Tibial nerve (tissue), 4 donors: ENCODE results near the gene NTM. TPM values are rescaled to one million over a fixed set of nuclear protein-coding genes. Genes with fewer than 3 reads are reported as not detected.

Source experiments
- DNase-seq, 2 donors: peaks; one replicate each; pipeline ENCODE4 v3.0.0-alpha.2; 2019; ENCODE audit warnings: low spot score in 2 of 2
- H3K27ac ChIP-seq, 4 donors: fragments of 200-600 bp; sonication (generic) in 3 of 4; one replicate each; pipeline ENCODE4 v1.5.1; 2017 to 2019; ENCODE audit warnings: mild to moderate bottlenecking in 1 of 4
- H3K27me3 ChIP-seq, 2 donors: fragments of 200-600 bp; sonication (generic) in 1 of 2; one replicate each; pipeline versions ENCODE4 v1.5.1 to v1.6.0; 2017 to 2019
- H3K36me3 ChIP-seq, 3 donors: fragments of 200-600 bp; sonication (generic); one replicate each; pipeline ENCODE4 v1.5.1; 2018 to 2019
- H3K4me1 ChIP-seq, 4 donors: fragments of 200-600 bp; sonication (generic) in 3 of 4; one replicate each; pipeline ENCODE4 v1.5.1; 2017 to 2019
- H3K4me3 ChIP-seq, 4 donors: fragments of 200-600 bp; sonication (generic) in 3 of 4; one replicate each; pipeline ENCODE4 v1.5.1; 2017 to 2019; ENCODE audit warnings: mild to moderate bottlenecking in 1 of 4, moderate library complexity in 1 of 4
- H3K9me3 ChIP-seq, 4 donors: fragments of 200-600 bp; sonication (generic) in 3 of 4; one replicate each; pipeline ENCODE4 v1.5.1; 2017 to 2019
- CTCF ChIP-seq, 5 experiments: fragments of 200-600 bp in 3 of 5; fragments of 450-650 bp in 2 of 5; sonication (generic) in 3 of 5; IDR thresholded peaks; one replicate each; pipeline ENCODE4 v1.5.1; 2016 to 2019; ENCODE audit warnings: antibody characterized with exemption in 5 of 5, mild to moderate bottlenecking in 3 of 5, moderate library complexity in 2 of 5
- EP300 ChIP-seq, 2 donors: sonication (generic); formaldehyde crosslinking; IDR thresholded peaks; one replicate each; pipeline ENCODE4 v1.6.1; 2017; ENCODE audit warnings: antibody characterized with exemption in 2 of 2, mild to moderate bottlenecking in 1 of 2
- POLR2A ChIP-seq, 2 donors: fragments of 450-650 bp; IDR thresholded peaks; one replicate each; pipeline ENCODE4 v1.6.1; 2017; ENCODE audit warnings: antibody characterized with exemption in 2 of 2, mild to moderate bottlenecking in 2 of 2, moderate library complexity in 2 of 2
- WGBS, 2 donors: methylation state at CpG; one replicate each; pipeline ENCODE4 v1.1.5; 2018; 5-methylcytosine and 5-hydroxymethylcytosine counted together
- total RNA-seq, 4 donors: library from RNA; depleted of rRNA; stranded (reverse); fragments of >200 nt; gene quantifications; one replicate each; pipeline ENCODE4 v1.1.0, GENCODE V29; 2016

Gene NTM
- total RNA-seq, 4 donors from 2014 or later = 3.7 to 11.4 (median 10.8) TPM

GRCh38 chr11:132234878-132235277 is 864.5 kb downstream of the NTM start:
- H3K4me3 ChIP-seq = no peak overlapping the region
- no peaks in the 10 kb centered on the region for H3K9me3 ChIP-seq
- no peaks in the 10 kb centered on the region for H3K36me3 ChIP-seq
- no peak for DNase-seq
- no peak for TF ChIP-seq EP300 (IDR thresholded peaks at IDR 0.05)
- no peak for TF ChIP-seq CTCF (IDR thresholded peaks at IDR 0.05)
- TF ChIP-seq POLR2A (IDR thresholded peaks at IDR 0.05) = no peak
- no peaks in the 10 kb centered on the region for H3K27me3 ChIP-seq
- no peak overlapping the region for H3K27ac ChIP-seq
- no peaks in the 10 kb centered on the region for H3K4me1 ChIP-seq
- 47 to 56% methylated on average over 4 of the region's 4 CpGs for WGBS, 2 donors

DNA sequence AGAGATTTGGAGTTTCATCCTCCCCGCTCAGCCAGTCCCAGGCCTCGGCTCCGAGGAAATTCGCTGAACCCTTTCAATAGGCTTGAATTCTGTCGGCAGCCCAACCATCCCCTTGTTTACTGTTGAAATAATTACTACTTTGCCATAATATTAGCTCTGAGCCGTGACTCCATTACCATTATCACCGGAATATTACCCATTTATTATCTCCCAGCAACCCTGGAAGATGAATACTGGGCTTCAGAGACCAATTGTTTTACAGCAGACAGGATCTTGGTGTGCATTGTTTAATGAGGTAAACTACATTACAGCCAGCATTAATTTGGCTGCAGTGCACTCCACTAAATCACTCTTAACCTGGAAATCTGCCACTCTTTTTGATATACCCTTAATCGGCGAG is 867.4 kb downstream of the NTM start:
- H3K27ac ChIP-seq = no peak overlapping the region
- WGBS, 2 donors = 87 to 88% methylated on average over 9 of the region's 9 CpGs

GRCh38 chr11:132238331-132238866 is 868.0 kb downstream of the NTM start:
- TF ChIP-seq POLR2A (IDR thresholded peaks at IDR 0.05) (no peak), CTCF (IDR thresholded peaks at IDR 0.05) (no peak), EP300 (IDR thresholded peaks at IDR 0.05) (no peak)
- no peak overlapping the region for H3K27ac ChIP-seq
- no peak overlapping the region for H3K4me3 ChIP-seq
- H3K4me1 ChIP-seq = no peaks in the 10 kb centered on the region
- 81 to 86% methylated on average over 7 of the region's 7 CpGs for WGBS, 2 donors
- H3K36me3 ChIP-seq = no peaks in the 10 kb centered on the region
- no peaks in the 10 kb centered on the region for H3K9me3 ChIP-seq
- no peak for DNase-seq
- H3K27me3 ChIP-seq = no peaks in the 10 kb centered on the region

More for the DNA sequence above, 867.4 kb downstream of the NTM start:
- no peak for DNase-seq
- H3K4me1 ChIP-seq = no peaks in the 10 kb centered on the region
- H3K9me3 ChIP-seq = no peaks in the 10 kb centered on the region
- H3K36me3 ChIP-seq = no peaks in the 10 kb centered on the region
- H3K27me3 ChIP-seq = no peaks in the 10 kb centered on the region
- TF ChIP-seq POLR2A (IDR thresholded peaks at IDR 0.05) (no peak), EP300 (IDR thresholded peaks at IDR 0.05) (no peak), CTCF (IDR thresholded peaks at IDR 0.05) (no peak)
- no peak overlapping the region for H3K4me3 ChIP-seq

DNA sequence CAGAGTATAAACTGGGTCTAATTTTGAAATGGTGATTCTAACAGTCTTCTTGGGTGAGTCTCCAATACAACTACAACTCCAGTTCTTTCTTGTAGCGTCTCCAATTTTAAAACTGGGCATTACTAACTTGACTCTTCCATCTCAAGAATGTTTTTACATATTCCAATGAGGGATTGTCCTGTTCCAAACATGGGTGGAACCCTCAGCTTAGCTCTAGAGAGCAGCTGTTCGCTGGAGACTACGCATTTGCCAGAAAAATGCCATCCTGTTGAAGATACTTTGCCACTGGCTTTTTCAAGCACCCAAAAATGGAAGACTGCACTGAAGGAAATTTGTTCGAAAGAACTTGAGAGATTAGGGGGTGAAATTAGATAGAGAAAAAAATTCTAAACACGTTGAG is 870.0 kb downstream of the NTM start:
- TF ChIP-seq EP300 (IDR thresholded peaks at IDR 0.05) = no peak
- 90 to 91% methylated on average over 5 of the region's 5 CpGs for WGBS, 2 donors
- no peak overlapping the region for H3K27ac ChIP-seq

DNA sequence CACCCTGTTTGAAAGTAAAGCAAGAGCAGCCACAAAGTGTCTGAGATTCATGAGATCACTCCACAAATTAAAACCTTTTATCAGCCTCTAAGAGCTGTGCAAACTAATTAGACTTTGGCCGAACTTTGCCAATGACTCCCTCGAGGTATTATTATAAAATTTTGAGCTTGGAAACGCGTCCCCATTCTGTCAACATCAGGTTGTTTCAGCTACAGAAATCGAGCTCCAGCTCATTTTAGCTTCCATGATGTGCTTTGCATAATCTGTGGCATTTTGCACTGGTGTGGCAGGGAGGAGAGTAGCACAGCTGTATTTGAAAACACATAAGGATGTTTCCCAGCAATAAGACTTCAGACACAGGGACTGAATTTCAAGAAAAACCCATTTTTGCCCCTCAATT is 872.2 kb downstream of the NTM start:
- DNase-seq = no peak
- Histone ChIP-seq H3K27me3 (no peaks in the 10 kb centered on the region), H3K4me3 (no peak overlapping the region), H3K27ac (no peak overlapping the region), H3K4me1 (no peaks in the 10 kb centered on the region), H3K9me3 (no peaks in the 10 kb centered on the region), H3K36me3 (no peaks in the 10 kb centered on the region)
- TF ChIP-seq CTCF (IDR thresholded peaks at IDR 0.05) = no peak
- no peak for TF ChIP-seq POLR2A (IDR thresholded peaks at IDR 0.05)
- TF ChIP-seq EP300 (IDR thresholded peaks at IDR 0.05) = no peak
- 61 to 66% methylated on average over 5 of the region's 5 CpGs for WGBS, 2 donors

More for the DNA sequence above, 870.0 kb downstream of the NTM start:
- Histone ChIP-seq H3K36me3 (no peaks in the 10 kb centered on the region), H3K27me3 (no peaks in the 10 kb centered on the region), H3K4me3 (no peak overlapping the region), H3K9me3 (no peaks in the 10 kb centered on the region), H3K4me1 (no peaks in the 10 kb centered on the region)
- DNase-seq = no peak

GRCh38 chr11:132244846-132245245 is 874.4 kb downstream of the NTM start:
- Histone ChIP-seq H3K9me3 (no peaks in the 10 kb centered on the region), H3K4me3 (no peak overlapping the region), H3K36me3 (no peaks in the 10 kb centered on the region), H3K4me1 (no peaks in the 10 kb centered on the region), H3K27ac (no peak overlapping the region), H3K27me3 (no peaks in the 10 kb centered on the region)
- WGBS, 2 donors = 69 to 82% methylated on average over 13 of the region's 13 CpGs
- no peak for DNase-seq
- TF ChIP-seq POLR2A (IDR thresholded peaks at IDR 0.05) (no peak), CTCF (IDR thresholded peaks at IDR 0.05) (no peak), EP300 (IDR thresholded peaks at IDR 0.05) (no peak)
